GM12873 (cell line): ENCODE data around the gene ENC1.

Experiments
- CTCF ChIP-seq: IDR thresholded peaks from 2 replicates; pipeline ENCODE4 v1.5.1; 2012; ENCODE audit warnings: low read depth, mild to moderate bottlenecking, moderate library complexity, low read length, control low read depth; ENCODE audit not compliant: insufficient read depth; ENCODE audit errors: missing control alignments

Gene ENC1

GRCh38 chr5:74578356-74579044 is 62.0 kb downstream of the ENC1 start:
- TF ChIP-seq CTCF = no peak
